NCI-H2171 (cell line): Measurements from ENCODE around the gene CCDC85A.
"Not testable (repeated sequence)": the region's sequence is repeated elsewhere in the genome, so short reads cannot be mapped to it uniquely, and the experiment has no call there.

Experiments used
- DNase-seq: peaks from one replicate; lab custom pipeline; 2025; lab: John Stamatoyannopoulos, UW

Gene CCDC85A

GRCh38 chr2:56183643-56184499 lies at the start of gene CCDC85A:
Gene CCDC85A, plus strand, starts transcription at chr2:56183990. Its CDS starts 635 bp downstream, at chr2:56184625.
- peak; percentile 83 for DNase-seq

- no peak for DNase-seq
Measured at GRCh38 chr2:56134861-56135260, 48.9 kb upstream of the CCDC85A start.

GRCh38 chr2:56142497-56143061 lies 41.2 kb upstream of the CCDC85A start:
- not testable (repeated sequence) for DNase-seq

GRCh38 chr2:56147907-56148306 lies 35.9 kb upstream of the CCDC85A start:
- no peak for DNase-seq

GRCh38 chr2:56148825-56149224 lies 35.0 kb upstream of the CCDC85A start:
- DNase-seq, result no peak

GRCh38 chr2:56151841-56152240 lies 31.9 kb upstream of the CCDC85A start:
- no peak for DNase-seq

GRCh38 chr2:56155188-56155587 lies 28.6 kb upstream of the CCDC85A start:
- no peak for DNase-seq

GRCh38 chr2:56159875-56160274 lies 23.9 kb upstream of the CCDC85A start:
- not testable (repeated sequence) for DNase-seq

GRCh38 chr2:56167616-56168562 lies 15.9 kb upstream of the CCDC85A start:
- DNase-seq, result no peak

- no peak for DNase-seq
Measured at GRCh38 chr2:56169521-56169920, 14.3 kb upstream of the CCDC85A start.

GRCh38 chr2:56170504-56170903 lies 13.3 kb upstream of the CCDC85A start:
- peak; percentile 17 for DNase-seq

- DNase-seq, result no peak
Measured at GRCh38 chr2:56170988-56171387, 12.8 kb upstream of the CCDC85A start.

- no peak for DNase-seq
Measured at GRCh38 chr2:56175779-56176178, 8.0 kb upstream of the CCDC85A start.

- no peak for DNase-seq
Measured at GRCh38 chr2:56177420-56178220, 6.2 kb upstream of the CCDC85A start.

- no peak for DNase-seq
Measured at GRCh38 chr2:56179931-56180330, 3.9 kb upstream of the CCDC85A start.

- no peak for DNase-seq
Measured at GRCh38 chr2:56182420-56182819, 1.4 kb upstream of the CCDC85A start.

- DNase-seq, result peak; percentile 15
Measured at GRCh38 chr2:56184500-56185011, 766 bp downstream of the CCDC85A start.

- peak; percentile 25 for DNase-seq
Measured at GRCh38 chr2:56185101-56185581, 1.4 kb downstream of the CCDC85A start.

GRCh38 chr2:56185582-56186046 lies 1.8 kb downstream of the CCDC85A start:
- DNase-seq, result peak; percentile 8

- peak; percentile 36 for DNase-seq
Measured at GRCh38 chr2:56191617-56192016, 7.8 kb downstream of the CCDC85A start.
